Right lobe of liver (tissue), 6 donors: ENCODE measurements around the gene DYNC2I2. TPM values are rescaled to one million over a fixed set of nuclear protein-coding genes. Genes with fewer than 3 reads are reported as not detected.

Source experiments
- ATAC-seq, 4 donors: fragments of 200-7000 bp; cut with Tn5 transposase; one replicate each; pipeline ENCODE4 v1.9.1; 2020; ENCODE audit warnings: mild to moderate bottlenecking in 4 of 4, moderate library complexity in 4 of 4
- DNase-seq, 3 donors: peaks; one replicate each; pipeline ENCODE4 v3.0.0-alpha.2; 2020
- H3K27ac ChIP-seq, 3 donors: fragments of 200-600 bp; one replicate each; pipeline ENCODE4 v1.8.0; 2022
- H3K27me3 ChIP-seq, 2 donors: fragments of 200-600 bp; one replicate each; pipeline ENCODE4 v1.8.0; 2022
- H3K36me3 ChIP-seq, 4 donors: fragments of 200-600 bp; sonication (generic) in 1 of 4; one replicate each; pipeline versions ENCODE4 v1.5.1 to v1.8.0; 2017 to 2022; ENCODE audit warnings: control low read depth in 1 of 4
- H3K4me1 ChIP-seq, 4 donors: fragments of 200-600 bp; sonication (generic) in 1 of 4; one replicate each; pipeline versions ENCODE4 v1.5.1 to v1.8.0; 2017 to 2022; ENCODE audit warnings: control low read depth in 1 of 4
- H3K4me3 ChIP-seq, 3 donors: fragments of 200-600 bp; one replicate each; pipeline ENCODE4 v1.8.0; 2022
- H3K9me3 ChIP-seq, 4 donors: fragments of 200-600 bp; sonication (generic) in 1 of 4; one replicate each; pipeline versions ENCODE4 v1.5.1 to v1.8.0; 2017 to 2022; ENCODE audit warnings: control low read depth in 1 of 4
- CTCF ChIP-seq, 4 donors: fragments of 200-600 bp in 3 of 4; fragments of 450-650 bp in 1 of 4; IDR thresholded peaks; one replicate each; pipeline versions ENCODE4 v1.5.1 to v1.8.0; 2016 to 2022; ENCODE audit warnings: antibody characterized with exemption in 4 of 4, mild to moderate bottlenecking in 2 of 4
- POLR2A ChIP-seq: fragments of 450-650 bp; IDR thresholded peaks from one replicate; pipeline ENCODE4 v1.6.1; 2017; ENCODE audit warnings: antibody characterized with exemption, mild to moderate bottlenecking
- WGBS: methylation state at CpG from one replicate; pipeline ENCODE4 v1.1.6; 2018; ENCODE audit warnings: low coverage, low lambda C conversion rate; ENCODE audit not compliant: insufficient coverage; ENCODE audit errors: missing lambda C conversion rate; 5-methylcytosine and 5-hydroxymethylcytosine counted together
- intact Hi-C, 2 donors: fragments of 100-400 bp; cut with DNase I; formaldehyde crosslinking; loops; one replicate each; pipeline versions ENCODE4 v1.11.2 to v1.14.1; 2022
- total RNA-seq, 6 experiments: library from RNA; depleted of rRNA in 2 of 6; stranded (reverse); fragments of >200 nt in 2 of 6; fragmentation: NEBNext Ultra II Directional in 3 of 6; extraction: Animal tissue kit (Norgen Biotek cat#: 25700) in 3 of 6; gene quantifications; one replicate each; pipeline versions ENCODE4 v1.1.0 to v1.2.4, GENCODE V29; 2016 to 2023
- donor health status: DM: no; HTN: yes; CAD: no.
- donor health status: DM: no; HTN: no; CAD: no.
- donor health status: DM: no; HTN: no; CAD: no.
- donor health status: DM: no; HTN: yes; CAD: no.
- donor health status: DM: no; HTN: yes; CAD: no.

DYNC2I2 gene
- total RNA-seq, 6 experiments from 2014 or later: 11.8 to 23.9 (median 18.8) TPM

GRCh38 chr9:128637656-128638055, 19.0 kb downstream of the DYNC2I2 start:
- no peak for ATAC-seq

GRCh38 chr9:128636556-128637530, 19.8 kb downstream of the DYNC2I2 start:
- no peak overlapping the region for H3K4me3 ChIP-seq
- TF ChIP-seq CTCF (IDR thresholded peaks at IDR 0.05): no peak
- no peak for TF ChIP-seq POLR2A
- WGBS: 81% methylated on average over 4 of the region's 20 CpGs
- intact Hi-C loops: loop anchor here (10.0 kb wide), 2 partner anchors 142 to 202 kb away; no protein-coding TSS in a partner anchor
- ATAC-seq (no peak), DNase-seq (peak in 1 of 3 donors; percentile 57)
- H3K27ac ChIP-seq: peak overlapping the region in 1 of 3 donors; percentile 80
- no peaks in the 10 kb centered on the region for H3K9me3 ChIP-seq
- H3K27me3 ChIP-seq: no peaks in the 10 kb centered on the region
- H3K36me3 ChIP-seq: peaks cover 0 to 24% (median 12%) of the 10 kb centered on the region in 4 donors
- peaks cover 0 to 12% (median 3%) of the 10 kb centered on the region in 4 donors for H3K4me1 ChIP-seq

More at GRCh38 chr9:128637656-128638055, 19.0 kb downstream of the DYNC2I2 start:
- H3K4me1 ChIP-seq: peaks cover 0 to 12% (median 3%) of the 10 kb centered on the region in 4 donors
- intact Hi-C loops: loop anchor here (10.0 kb wide), 2 partner anchors 143 to 203 kb away; no protein-coding TSS in a partner anchor
- no peak for TF ChIP-seq CTCF (IDR thresholded peaks at IDR 0.05)
- no peak for TF ChIP-seq POLR2A
- WGBS: 65% methylated on average over 4 of the region's 10 CpGs
- no peaks in the 10 kb centered on the region for H3K9me3 ChIP-seq
- no peak overlapping the region for H3K27ac ChIP-seq
- H3K36me3 ChIP-seq: peaks cover 0 to 16% (median 5%) of the 10 kb centered on the region in 4 donors
- DNase-seq: no peak
- H3K4me3 ChIP-seq: no peak overlapping the region
- no peaks in the 10 kb centered on the region for H3K27me3 ChIP-seq

GRCh38 chr9:128636024-128636390, 20.6 kb downstream of the DYNC2I2 start:
- ATAC-seq: peak; percentile 82 to 91 (median 86)
- intact Hi-C loops: loop anchor here (10.0 kb wide), 2 partner anchors 141 to 201 kb away; no protein-coding TSS in a partner anchor
- H3K36me3 ChIP-seq: peaks cover 0 to 31% (median 16%) of the 10 kb centered on the region in 4 donors
- no peaks in the 10 kb centered on the region for H3K9me3 ChIP-seq
- WGBS: 50% methylated on average over 2 of the region's 16 CpGs
- H3K27ac ChIP-seq: peak overlapping the region; percentile 48 to 80 (median 52)
- no peaks in the 10 kb centered on the region for H3K27me3 ChIP-seq
- H3K4me3 ChIP-seq: peak overlapping the region; percentile 42 to 54 (median 46)
- TF ChIP-seq CTCF (IDR thresholded peaks at IDR 0.05): peak; percentile 45 to 67 (median 56)
- TF ChIP-seq POLR2A: no peak
- peaks cover 0 to 12% (median 3%) of the 10 kb centered on the region in 4 donors for H3K4me1 ChIP-seq
- peak; percentile 91 to 97 (median 94) for DNase-seq

- peaks cover 0 to 12% (median 3%) of the 10 kb centered on the region in 4 donors for H3K4me1 ChIP-seq
- peak overlapping the region; percentile 42 to 54 (median 46) for H3K4me3 ChIP-seq
- DNase-seq (peak; percentile 91 to 93 (median 91)), ATAC-seq (peak; percentile 84 to 86 (median 85))
- WGBS: 20% methylated on average over 1 of the region's 20 CpGs
- TF ChIP-seq POLR2A (no peak), CTCF (IDR thresholded peaks at IDR 0.05) (peak; percentile 62 to 72 (median 65))
- peak overlapping the region; percentile 48 to 80 (median 52) for H3K27ac ChIP-seq
- H3K36me3 ChIP-seq: peaks cover 0 to 37% (median 16%) of the 10 kb centered on the region in 4 donors
- intact Hi-C loops: loop anchor here (10.0 kb wide), 2 partner anchors 141 to 201 kb away; no protein-coding TSS in a partner anchor
- no peaks in the 10 kb centered on the region for H3K9me3 ChIP-seq
- no peaks in the 10 kb centered on the region for H3K27me3 ChIP-seq
Observed at GRCh38 chr9:128635266-128636023, 21.2 kb downstream of the DYNC2I2 start.
